Measurements from ENCODE around the gene HDAC4.
"Not testable (repeated sequence)": the region's sequence is repeated elsewhere in the genome, so short reads cannot be mapped to it uniquely, and the experiment has no call there.

The HDAC4 gene

GRCh38 chr2:239050252-239050649 lies 350.6 kb downstream of the HDAC4 start:
- DNase-seq = no peak

- DNase-seq = no peak
These were observed 351.2 kb downstream of the HDAC4 start for GRCh38 chr2:239049421-239050251.

- no peak for DNase-seq
These were observed 352.1 kb downstream of the HDAC4 start for GRCh38 chr2:239048736-239049135.

- no peak for DNase-seq
These were observed 353.0 kb downstream of the HDAC4 start for GRCh38 chr2:239047861-239048260.

GRCh38 chr2:239047420-239047819 lies 353.4 kb downstream of the HDAC4 start:
- no peak for DNase-seq

GRCh38 chr2:239046822-239047221 lies 354.0 kb downstream of the HDAC4 start:
- DNase-seq = no peak

GRCh38 chr2:239044336-239044735 lies 356.5 kb downstream of the HDAC4 start:
- no peak for DNase-seq

GRCh38 chr2:239043326-239043725 lies 357.5 kb downstream of the HDAC4 start:
- DNase-seq = no peak

- DNase-seq = no peak
These were observed 358.1 kb downstream of the HDAC4 start for GRCh38 chr2:239042551-239043320.

GRCh38 chr2:239042046-239042445 lies 358.8 kb downstream of the HDAC4 start:
- no peak for DNase-seq

GRCh38 chr2:239041062-239041461 lies 359.8 kb downstream of the HDAC4 start:
- no peak for DNase-seq

- DNase-seq = no peak
These were observed 360.6 kb downstream of the HDAC4 start for GRCh38 chr2:239040152-239040761.

GRCh38 chr2:239039479-239039861 lies 361.4 kb downstream of the HDAC4 start:
- DNase-seq = no peak

- no peak for DNase-seq
These were observed 361.9 kb downstream of the HDAC4 start for GRCh38 chr2:239038773-239039478.

- DNase-seq = not testable (repeated sequence)
These were observed 362.5 kb downstream of the HDAC4 start for GRCh38 chr2:239038284-239038683.

- no peak for DNase-seq
These were observed 363.3 kb downstream of the HDAC4 start for GRCh38 chr2:239037559-239037910.

GRCh38 chr2:239036819-239037558 lies 363.8 kb downstream of the HDAC4 start:
- no peak for DNase-seq

GRCh38 chr2:239035997-239036731 lies 364.7 kb downstream of the HDAC4 start:
- DNase-seq = no peak

- no peak for DNase-seq
These were observed 365.4 kb downstream of the HDAC4 start for GRCh38 chr2:239035361-239035814.

GRCh38 chr2:239034561-239035341 lies 366.1 kb downstream of the HDAC4 start:
- DNase-seq = no peak

All from COR-L47 (cell line).